PC-3 (cell line): ENCODE results near the gene KRT3.

Source experiments
- EZH2 ChIP-seq: fragments of 300-600 bp; sonication (generic); IDR thresholded peaks from one replicate; pipeline ENCODE4 v1.6.1; 2017; ENCODE audit warnings: antibody characterized with exemption, mild to moderate bottlenecking, low read length; ENCODE audit not compliant: unreplicated experiment
- EZH2phosphoT487 ChIP-seq: fragments of 300-600 bp; sonication (generic); IDR thresholded peaks from 2 replicates; pipeline ENCODE4 v1.6.1; 2018; ENCODE audit warnings: mild to moderate bottlenecking, antibody characterized with exemption, low read length, borderline replicate concordance
- TF ChIP-seq, protein P1 (sequence below): fragments of 300-600 bp; sonication (generic); conservative IDR thresholded peaks from 2 replicates; pipeline ENCODE4 v1.5.1; 2017; ENCODE audit warnings: antibody characterized with exemption, low read depth, mild to moderate bottlenecking, low read length

GRCh38 chr12:52779914-52780313, 16.0 kb downstream of the KRT3 start:
- TF ChIP-seq, protein P1, sequence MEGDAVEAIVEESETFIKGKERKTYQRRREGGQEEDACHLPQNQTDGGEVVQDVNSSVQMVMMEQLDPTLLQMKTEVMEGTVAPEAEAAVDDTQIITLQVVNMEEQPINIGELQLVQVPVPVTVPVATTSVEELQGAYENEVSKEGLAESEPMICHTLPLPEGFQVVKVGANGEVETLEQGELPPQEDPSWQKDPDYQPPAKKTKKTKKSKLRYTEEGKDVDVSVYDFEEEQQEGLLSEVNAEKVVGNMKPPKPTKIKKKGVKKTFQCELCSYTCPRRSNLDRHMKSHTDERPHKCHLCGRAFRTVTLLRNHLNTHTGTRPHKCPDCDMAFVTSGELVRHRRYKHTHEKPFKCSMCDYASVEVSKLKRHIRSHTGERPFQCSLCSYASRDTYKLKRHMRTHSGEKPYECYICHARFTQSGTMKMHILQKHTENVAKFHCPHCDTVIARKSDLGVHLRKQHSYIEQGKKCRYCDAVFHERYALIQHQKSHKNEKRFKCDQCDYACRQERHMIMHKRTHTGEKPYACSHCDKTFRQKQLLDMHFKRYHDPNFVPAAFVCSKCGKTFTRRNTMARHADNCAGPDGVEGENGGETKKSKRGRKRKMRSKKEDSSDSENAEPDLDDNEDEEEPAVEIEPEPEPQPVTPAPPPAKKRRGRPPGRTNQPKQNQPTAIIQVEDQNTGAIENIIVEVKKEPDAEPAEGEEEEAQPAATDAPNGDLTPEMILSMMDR = no peak
- no peak for TF ChIP-seq EZH2
- TF ChIP-seq EZH2phosphoT487 = no peak
